HepG2 (cell line): ENCODE results near the gene EBLN2. TPM values are rescaled to one million over a fixed set of nuclear protein-coding genes. Genes with fewer than 3 reads are reported as not detected.

Experiments used
- ATAC-seq: fragments of 200-7000 bp; cut with Tn5 transposase; 3 replicates; pipeline ENCODE4 v1.9.1; 2020; ENCODE audit warnings: mild to moderate bottlenecking, moderate library complexity
- BruUV-seq: library from RNA; stranded (reverse); fragments of 400-500 nt; replicated peaks from 2 replicates; lab custom pipeline; 2021; lab: Mats Ljungman, UMichigan
- CTCF ChIA-PET: fragments of 300-600 bp; formaldehyde crosslinking; extraction: SDS; loops from one replicate; lab custom pipeline; 2021; ENCODE audit warnings: low total read pairs, inconsistent platforms, low intra/inter-chr PET ratio; lab: Yijun Ruan, JAX
- POLR2A ChIA-PET: fragments of 350-600 bp; sonication (Branson Sonifier 250); formaldehyde crosslinking; loops from one replicate; lab custom pipeline; 2020; ENCODE audit warnings: antibody characterized with exemption, inconsistent platforms; lab: Yijun Ruan, JAX
- DNase-seq: peaks from one replicate; pipeline ENCODE4 v3.0.0-alpha.2; 2015; ENCODE audit warnings: low spot score
- FAIRE-seq: peaks from 3 replicates; lab custom pipeline; 2011; peaks lifted over from hg19 to GRCh38; lab: Jason Lieb, UNC
- H2AFZ ChIP-seq: one replicate; pipeline ENCODE4 v1.6.1; 2011; ENCODE audit warnings: low read length, inconsistent platforms
- H3K27ac ChIP-seq: fragments of 300-600 bp; 3 replicates; pipeline ENCODE4 v1.8.0; 2011; ENCODE audit warnings: mixed run types, mild to moderate bottlenecking, mixed read lengths, low read length, inconsistent platforms; ENCODE audit not compliant: insufficient read depth; ENCODE audit errors: extremely low read length
- H3K27me3 ChIP-seq, 2 experiments: fragments of 200-600 bp in 1 of 2; 2 replicates in 1 of 2; 3 replicates in 1 of 2; pipeline versions ENCODE4 v1.6.0 to v1.8.0; 2011; ENCODE audit warnings: low read length in 2 of 2, mild to moderate bottlenecking in 2 of 2, moderate library complexity in 2 of 2, inconsistent platforms in 1 of 2; ENCODE audit not compliant: insufficient read depth in 2 of 2, control insufficient read depth in 1 of 2
- H3K36me3 ChIP-seq, 2 experiments: fragments of 200-600 bp in 1 of 2; replicated peaks in 1 of 2; 2 replicates in 1 of 2; 3 replicates in 1 of 2; pipeline versions ENCODE4 v1.5.1 to v1.8.0; 2011; ENCODE audit warnings: low read length in 2 of 2, inconsistent platforms in 1 of 2; ENCODE audit not compliant: insufficient read depth in 2 of 2, control insufficient read depth in 1 of 2
- H3K4me1 ChIP-seq: 2 replicates; pipeline ENCODE4 v1.5.1; 2012; ENCODE audit warnings: low read length, inconsistent platforms; ENCODE audit not compliant: insufficient read depth
- H3K4me2 ChIP-seq: 2 replicates; pipeline ENCODE4 v1.6.0; 2011; ENCODE audit warnings: low read depth, low read length, inconsistent platforms
- H3K4me3 ChIP-seq, 3 experiments: fragments of 200-600 bp in 1 of 3; sonication (generic), shearing (Covaris generic) in 1 of 3; replicated peaks in 1 of 3; 2 replicates each; pipeline ENCODE4 v1.5.1; 2011 to 2016; ENCODE audit warnings: low read length in 3 of 3, inconsistent platforms in 2 of 3, low read depth in 2 of 3, mild to moderate bottlenecking in 2 of 3, control low read depth in 1 of 3, mixed read lengths in 1 of 3; ENCODE audit not compliant: insufficient read depth in 1 of 3
- H3K79me2 ChIP-seq: one replicate; pipeline ENCODE4 v1.6.1; 2011; ENCODE audit warnings: low read length, inconsistent platforms; ENCODE audit not compliant: insufficient read depth
- H3K9ac ChIP-seq: 2 replicates; pipeline ENCODE4 v1.6.0; 2011; ENCODE audit warnings: mild to moderate bottlenecking, low read depth, low read length, inconsistent platforms; ENCODE audit not compliant: insufficient read depth
- H3K9me3 ChIP-seq: 2 replicates; pipeline ENCODE4 v1.5.1; 2012; ENCODE audit warnings: mild to moderate bottlenecking, low read length
- H4K20me1 ChIP-seq: 2 replicates; pipeline ENCODE4 v1.6.0; 2011; ENCODE audit warnings: inconsistent platforms, mild to moderate bottlenecking, low read length, moderate library complexity; ENCODE audit not compliant: insufficient read depth
- AKNA ChIP-seq: sonication (generic); formaldehyde crosslinking; IDR thresholded peaks from 2 replicates; pipeline ENCODE4 v1.4.0; 2020; ENCODE audit warnings: missing genetic modification reagents, borderline replicate concordance
- MYPOP ChIP-seq: sonication (generic); formaldehyde crosslinking; IDR thresholded peaks from 2 replicates; pipeline ENCODE4 v1.8.1; 2023; ENCODE audit warnings: mild to moderate bottlenecking, moderate library complexity, missing genetic modification reagents
- PAXIP1 ChIP-seq: sonication (generic); formaldehyde crosslinking; conservative IDR thresholded peaks from 2 replicates; pipeline ENCODE4 v1.4.0; 2020; ENCODE audit warnings: mild to moderate bottlenecking, missing genetic modification reagents, moderate library complexity
- RBM22 ChIP-seq: fragments of 200-400 bp; formaldehyde crosslinking; optimal IDR thresholded peaks from 2 replicates; pipeline ENCODE3; 2017; ENCODE audit warnings: mild to moderate bottlenecking, low read length, moderate library complexity
- SOX6 ChIP-seq, 2 experiments: fragments of 450-650 bp in 1 of 2; sonication (generic) in 1 of 2; formaldehyde crosslinking in 1 of 2; IDR thresholded peaks; 2 replicates each; pipeline versions ENCODE4 v1.4.0 to v1.6.1; 2017 to 2020; ENCODE audit warnings: antibody characterized with exemption in 1 of 2, mild to moderate bottlenecking in 1 of 2, missing genetic modification reagents in 1 of 2
- SRY ChIP-seq: sonication (generic); formaldehyde crosslinking; IDR thresholded peaks from 2 replicates; pipeline ENCODE4 v1.8.0; 2022; ENCODE audit warnings: mild to moderate bottlenecking, missing genetic modification reagents
- ZNF468 ChIP-seq: sonication (generic); formaldehyde crosslinking; IDR thresholded peaks from 2 replicates; pipeline ENCODE4 v1.8.0; 2022; ENCODE audit warnings: mild to moderate bottlenecking, moderate library complexity, missing genetic modification reagents
- WGBS: methylation state at CpG from one replicate; pipeline ENCODE4 v1.1.6; 2017; ENCODE audit warnings: low lambda C conversion rate; 5-methylcytosine and 5-hydroxymethylcytosine counted together
- in situ Hi-C: cut with HindIII; loops from 2 replicates; pipeline ENCODE4 v1.10.0; 2017; ENCODE audit warnings: low pct_unique_long_range_greater_than_20kb; ENCODE audit not compliant: extremely low pct_ligation_motif_present
- intact Hi-C: fragments of 100-400 bp; cut with micrococcal nuclease; formaldehyde crosslinking; loops from one replicate; pipeline ENCODE4 v1.10.0; 2022; ENCODE audit not compliant: unreplicated experiment
- polyA plus RNA-seq, 8 experiments: library from polyadenylated mRNA; depleted of rRNA in 3 of 8; stranded (reverse) in 7 of 8; unstranded in 1 of 8; fragments of >200 nt; fragmentation: Illumina TruSeq in 4 of 8; extraction: Trizol in 4 of 8; gene quantifications; 2 replicates each; pipeline versions ENCODE4 v1.2.1 to v1.2.3, GENCODE V29; 2011 to 2016; ENCODE audit warnings: low read depth in 4 of 8, missing spikeins in 1 of 8, mixed read lengths in 1 of 8; ENCODE audit not compliant: insufficient read depth in 1 of 8
- total RNA-seq, 5 experiments: library from RNA; depleted of rRNA; stranded (reverse); fragments of >200 nt; fragmentation: Illumina TruSeq; extraction: Trizol; gene quantifications; 2 replicates each; pipeline ENCODE4 v1.2.3, GENCODE V29; 2016; ENCODE audit warnings: low read depth in 1 of 5

Gene EBLN2
- total and polyA plus RNA-seq, 2 of the 13 experiments (the other 11 are each of a cell fraction or from before 2014, with no cell fraction given) = 3.3 to 8.3 TPM

GRCh38 chr3:73026111-73026759 is 35.2 kb upstream of the EBLN2 start:
- no peak for FAIRE-seq
- in situ Hi-C loops (no loop called here), intact Hi-C loops (no loop called here)
- H3K9ac ChIP-seq = no peak overlapping the region
- no peak; the same call in 2 of the 3 replicates for ATAC-seq
- peak overlapping the region; percentile 31; the same call in 1 of the 2 replicates for H3K4me2 ChIP-seq
- H3K36me3 ChIP-seq = peaks cover 0 to 4% of the 10 kb centered on the region in 2 experiments; a peak in 2 of 5 replicates
- H3K4me3 ChIP-seq = peak overlapping the region in 1 of 3 experiments; percentile 1; a peak in 1 of 6 replicates
- no peaks in the 10 kb centered on the region for H3K9me3 ChIP-seq
- no peaks in the 10 kb centered on the region for H3K27me3 ChIP-seq
- no TSS peak for BruUV-seq
- POLR2A ChIA-PET = interaction anchor here (1.4 to 1.7 kb wide), 2 partner anchors 9 to 29 kb away, joined by 4 to 5 read pairs; partner anchors contain the start of gene PPP4R2
- peak; percentile 21 for DNase-seq
- CTCF ChIA-PET = no interaction called here
- H3K4me1 ChIP-seq = peaks cover 82% of the 10 kb centered on the region
- H3K27ac ChIP-seq = peak overlapping the region; percentile 29
- peaks cover 99% of the 10 kb centered on the region for H3K79me2 ChIP-seq
- 61% methylated on average over 6 of the region's 6 CpGs for WGBS
- no peak overlapping the region for H2AFZ ChIP-seq
- peaks cover 92% of the 10 kb centered on the region for H4K20me1 ChIP-seq
- TF ChIP-seq AKNA (CRISPR knock-in tag) (no peak), ZNF468 (no peak), PAXIP1 (peak; percentile 24; the same call in 1 of the 2 replicates), RBM22 (peak; percentile 65), SRY (CRISPR knock-in tag) (no peak), MYPOP (CRISPR knock-in tag) (no peak), SOX6 (IDR thresholded peaks at IDR 0.05) (no peak), SOX6 (CRISPR knock-in tag; IDR thresholded peaks at IDR 0.05) (peak; percentile 65)
